ENCODE data around the gene DLX3.
"Not testable (repeated sequence)": the region's sequence is repeated elsewhere in the genome, so short reads cannot be mapped to it uniquely, and the experiment has no call there.

DLX3 gene

DNA sequence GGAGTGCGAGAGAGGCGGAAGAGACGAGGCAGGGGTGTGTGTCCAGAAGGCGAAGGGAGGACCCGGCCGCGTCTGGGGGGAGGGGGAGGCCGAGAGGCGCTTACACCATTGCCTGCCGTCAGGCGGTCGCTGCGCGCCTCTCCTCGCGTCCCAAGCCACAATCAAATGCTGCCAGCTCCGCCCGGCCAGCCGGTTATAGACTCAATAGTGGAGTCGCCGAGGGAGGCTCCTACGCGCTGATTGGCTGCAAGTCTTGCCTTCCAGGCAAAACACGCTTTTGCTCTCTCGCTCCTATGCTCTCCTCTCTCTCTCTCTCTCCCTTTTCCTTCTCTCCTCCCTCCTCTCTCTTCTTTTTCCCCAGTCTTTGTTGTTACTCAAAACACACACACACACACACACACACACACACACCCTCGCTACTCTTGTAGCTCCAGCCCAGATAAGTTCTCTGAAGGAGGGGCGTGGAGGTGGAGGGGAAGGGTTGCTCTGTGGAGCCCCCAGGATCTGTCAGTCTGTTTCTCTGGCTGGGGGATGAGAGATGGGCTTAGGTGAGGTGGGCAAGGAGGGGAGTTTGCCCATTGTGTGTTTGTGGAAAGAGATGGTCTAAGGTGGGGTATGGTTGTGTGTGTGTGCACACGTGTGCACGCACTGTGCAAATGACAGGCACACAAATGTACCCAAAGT, at the start of gene DLX3:
Gene DLX3, minus strand, starts transcription at position 170 of the 684 bp plus-strand sequence. CDS start 226 bp downstream, outside the sequence.
- no peak for DNase-seq (ENCODE audit: low read depth in 2 of 2)

DNA sequence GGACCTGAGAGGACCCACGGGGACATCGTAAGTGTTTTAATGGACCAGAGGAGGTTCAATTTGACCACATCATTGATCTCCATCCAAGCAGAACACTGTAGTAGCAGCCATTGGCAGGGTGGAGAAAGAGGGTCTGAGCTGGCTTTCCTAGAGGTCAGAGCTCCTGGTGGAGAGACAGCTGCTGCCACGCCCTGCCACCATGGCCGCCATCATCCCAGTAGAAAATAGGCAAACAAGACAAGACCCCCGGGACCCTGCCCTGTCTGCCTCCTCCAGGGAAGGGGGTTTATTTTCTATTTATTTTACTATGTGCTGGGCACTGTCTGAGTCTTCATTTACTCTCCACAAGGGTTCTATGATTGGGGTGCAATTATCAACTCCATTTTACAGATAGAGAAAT, 49.5 kb upstream of the DLX3 start:
- no peak for DNase-seq (ENCODE audit: low read depth in 2 of 2)

- DNase-seq (ENCODE audit: low read depth in 2 of 2), result no peak
These were observed 48.5 kb upstream of the DLX3 start for GRCh38 chr17:50043290-50044148.

DNA sequence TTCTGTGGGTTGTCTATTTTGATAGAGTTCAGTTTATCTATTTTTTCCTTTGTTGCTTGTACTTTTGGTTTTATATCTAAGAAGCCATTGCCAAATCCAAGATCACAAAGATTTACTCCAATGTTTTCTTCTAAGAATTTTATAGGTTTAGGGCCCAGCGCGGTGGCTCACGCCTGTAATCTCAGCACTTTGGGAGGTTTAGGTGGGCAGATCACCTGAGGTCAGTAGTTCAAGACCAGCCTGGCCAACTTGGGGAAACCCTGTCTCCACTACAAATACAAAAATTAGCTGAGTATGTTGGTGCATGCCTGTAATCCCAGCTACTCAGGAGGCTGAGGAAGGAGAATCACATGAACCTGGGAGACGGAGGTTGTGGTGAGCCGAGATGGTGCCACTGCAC, 47.2 kb upstream of the DLX3 start:
- no peak for DNase-seq (ENCODE audit: low read depth in 2 of 2)

GRCh38 chr17:50040496-50040895, 45.5 kb upstream of the DLX3 start:
- DNase-seq (ENCODE audit: low read depth in 2 of 2), result not testable (repeated sequence)

DNA sequence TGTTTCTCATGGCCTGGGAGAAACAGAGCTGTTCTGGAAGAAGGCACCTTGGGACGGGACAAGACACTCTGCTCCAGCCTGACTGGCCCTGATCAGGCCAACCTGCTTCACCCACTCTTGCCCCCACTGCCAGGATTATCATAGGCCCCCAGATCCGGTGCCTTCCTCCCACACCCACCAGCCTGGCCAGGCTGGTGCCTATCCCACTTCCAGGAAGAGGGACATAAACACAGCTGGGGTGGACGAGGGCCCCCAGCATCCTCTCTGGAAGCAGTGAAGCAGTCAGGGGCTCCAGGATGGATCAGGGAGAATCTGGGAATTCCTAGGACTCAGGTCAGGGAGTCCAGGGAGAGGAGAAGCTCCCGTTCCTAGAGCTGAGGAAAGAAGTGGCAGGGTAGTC, 44.0 kb upstream of the DLX3 start:
- DNase-seq (ENCODE audit: low read depth in 2 of 2), result no peak

GRCh38 chr17:50037321-50038107, 42.5 kb upstream of the DLX3 start:
- DNase-seq (ENCODE audit: low read depth in 2 of 2), result no peak

DNA sequence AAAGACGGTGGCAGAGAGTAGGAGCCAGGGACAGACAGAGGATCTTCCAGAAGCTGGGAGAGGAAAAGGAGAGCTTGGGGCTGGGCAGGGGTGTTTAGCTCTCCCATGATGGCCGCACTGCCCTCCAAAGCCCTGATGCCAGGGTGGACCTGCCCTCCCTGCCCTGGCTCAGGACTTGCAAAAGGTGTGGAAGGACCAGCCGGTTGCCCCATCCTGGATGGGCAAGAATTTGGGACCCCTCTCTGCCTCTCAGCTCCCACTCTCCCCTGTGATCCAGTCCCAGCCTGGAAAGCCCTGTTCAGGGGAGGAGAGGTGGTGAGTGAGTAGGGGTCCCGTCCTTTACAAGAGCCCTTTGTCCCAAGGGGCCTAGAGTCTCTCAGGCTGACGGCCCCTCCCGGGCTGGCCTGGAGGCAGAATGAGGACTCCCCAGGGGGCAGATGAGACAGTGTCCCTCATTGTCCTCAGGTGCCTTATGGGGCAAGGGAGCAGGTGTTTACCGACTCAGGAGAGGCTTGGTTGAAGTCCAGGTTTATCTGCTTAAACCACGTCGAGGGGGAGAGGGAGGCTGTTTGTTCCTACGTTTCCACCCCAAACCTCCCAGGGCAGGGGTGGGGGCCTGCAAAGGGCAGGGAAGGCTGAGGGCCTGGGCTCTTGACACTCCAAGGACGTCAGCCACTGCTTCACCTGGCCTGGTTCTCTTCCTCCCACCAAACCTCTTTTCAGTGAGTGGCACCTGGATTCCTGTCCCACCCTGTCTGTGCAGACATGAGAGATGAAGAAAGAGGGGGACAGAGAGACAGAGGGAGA, 41.6 kb upstream of the DLX3 start:
- no peak for DNase-seq (ENCODE audit: low read depth in 2 of 2)

- no peak for DNase-seq (ENCODE audit: low read depth in 2 of 2)
These were observed 40.9 kb upstream of the DLX3 start for GRCh38 chr17:50035945-50036344.

GRCh38 chr17:50035421-50035879, 40.4 kb upstream of the DLX3 start:
- no peak for DNase-seq (ENCODE audit: low read depth in 2 of 2)

DNA sequence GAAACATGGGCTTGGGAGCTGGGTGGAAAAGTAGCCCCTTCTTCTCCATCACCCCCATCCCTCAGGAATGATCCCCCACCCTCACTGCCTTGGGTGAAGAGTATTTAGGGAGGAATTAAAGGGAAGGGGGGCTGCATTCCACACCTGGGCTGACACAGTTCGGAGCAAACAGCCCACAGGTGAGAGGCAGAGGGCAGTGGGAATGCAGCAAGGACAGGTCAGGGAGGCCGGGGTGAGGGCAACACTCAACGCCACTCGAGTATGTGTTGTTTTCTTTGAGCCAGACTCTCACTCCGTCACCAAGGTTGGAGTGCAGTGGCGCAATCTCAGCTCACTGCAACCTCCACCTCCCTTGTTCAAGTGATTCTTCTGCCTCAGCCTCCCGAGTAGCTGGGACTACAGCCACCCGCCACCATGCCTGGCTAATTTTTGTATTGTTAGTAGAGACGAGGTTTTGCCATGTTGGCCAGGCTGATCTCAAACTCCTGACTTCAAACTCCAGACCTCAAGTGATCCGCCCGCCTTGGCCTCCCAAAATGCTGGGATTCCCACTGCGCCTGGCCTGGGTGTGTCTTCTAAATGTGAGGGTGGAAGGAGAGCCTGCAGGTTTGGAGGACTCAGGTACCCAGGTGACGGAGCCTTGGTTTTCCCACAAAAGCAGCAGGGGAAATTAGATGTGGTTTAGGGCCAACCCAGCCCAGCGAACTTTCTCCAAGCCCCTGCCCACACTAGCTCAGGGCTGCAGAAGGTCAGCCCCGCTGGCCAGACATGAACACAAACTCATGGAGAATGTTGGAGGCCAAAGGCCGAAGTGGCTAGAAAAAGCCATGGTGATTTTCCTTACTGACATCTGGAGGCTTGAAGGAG, 39.7 kb upstream of the DLX3 start:
- DNase-seq (ENCODE audit: low read depth in 2 of 2), result no peak

DNA sequence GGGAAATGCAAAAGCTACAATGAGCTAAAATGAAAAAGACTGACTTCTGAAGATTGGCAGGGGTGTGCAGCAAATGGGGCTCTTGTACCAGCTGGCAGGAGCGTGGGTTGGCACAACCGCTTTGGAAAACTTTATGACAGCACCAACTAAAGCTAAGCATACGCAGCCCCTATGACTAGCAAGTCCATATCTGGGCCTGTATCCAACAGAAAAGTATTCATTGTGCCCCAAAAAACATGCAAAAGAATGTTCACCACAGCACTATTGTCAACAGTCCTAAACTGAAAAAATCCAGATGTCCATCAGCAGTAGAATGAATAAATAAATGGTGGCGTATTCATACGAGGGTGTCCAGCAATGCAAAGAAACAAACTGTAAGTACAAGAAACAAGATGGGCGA, 38.3 kb upstream of the DLX3 start:
- no peak for DNase-seq (ENCODE audit: low read depth in 2 of 2)

GRCh38 chr17:50029185-50029584, 34.2 kb upstream of the DLX3 start:
- DNase-seq (ENCODE audit: low read depth in 2 of 2), result no peak

DNA sequence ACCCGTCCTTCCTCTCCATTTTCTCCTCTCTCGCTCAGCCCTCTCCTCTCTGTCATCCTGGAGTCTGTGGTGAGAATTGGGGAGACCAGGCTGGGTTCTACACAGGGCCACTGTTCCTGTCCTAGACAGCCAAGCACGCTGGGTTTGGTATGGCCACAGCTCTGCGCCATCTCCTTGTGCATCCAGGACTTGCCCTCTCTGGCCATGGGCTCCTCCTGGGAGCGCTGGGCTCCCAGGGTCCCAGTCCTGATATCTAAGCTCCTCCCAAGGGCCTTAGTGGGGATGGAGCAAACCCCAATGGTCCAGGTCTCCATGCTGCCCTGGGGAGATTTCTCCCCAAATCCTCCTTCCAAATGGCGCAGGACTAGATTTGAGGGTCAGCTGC, 33.7 kb upstream of the DLX3 start:
- DNase-seq (ENCODE audit: low read depth in 2 of 2), result no peak

DNA sequence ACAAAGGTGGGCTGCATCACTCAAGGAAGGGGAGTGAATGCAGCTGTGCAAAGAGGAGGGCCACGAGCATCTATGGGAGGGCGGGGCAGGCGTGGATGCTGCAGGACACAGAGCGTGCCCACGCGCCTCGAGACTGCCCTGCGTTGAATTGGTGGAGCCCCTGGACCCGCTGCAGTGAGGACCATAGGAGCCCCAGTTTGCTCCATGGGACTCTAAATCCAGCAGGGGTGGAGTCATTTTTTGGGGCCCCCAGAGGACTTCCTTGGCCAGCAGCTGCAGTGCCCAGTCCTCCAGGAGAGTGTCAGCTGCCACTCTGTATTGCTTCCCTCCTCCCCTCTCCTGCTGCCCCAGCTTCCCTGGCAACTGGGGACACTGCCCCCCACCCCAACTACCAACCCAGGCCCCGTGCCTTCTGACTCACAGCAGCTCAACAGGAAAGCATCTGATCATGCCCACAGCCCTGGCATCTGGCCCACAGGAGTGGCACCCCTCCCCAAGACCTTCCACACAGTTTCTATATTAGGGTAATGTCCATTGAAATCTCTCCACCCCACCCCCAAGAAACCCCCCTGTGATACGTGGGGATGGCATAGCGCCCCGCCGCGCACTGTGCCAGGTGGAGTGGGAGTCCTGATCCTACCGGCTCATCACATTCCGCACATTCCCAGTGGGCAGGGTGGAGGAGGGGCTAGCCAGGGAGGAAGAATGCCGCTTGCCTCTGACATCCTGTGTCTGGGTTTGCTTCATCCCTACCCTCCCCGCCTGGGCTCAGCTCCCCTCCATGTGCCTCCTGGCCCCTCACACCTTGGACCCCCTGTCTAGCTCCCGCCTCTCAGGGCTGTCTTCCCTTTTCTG, 33.1 kb upstream of the DLX3 start:
- DNase-seq (ENCODE audit: low read depth in 2 of 2), result no peak

GRCh38 chr17:50027172-50027880, 32.3 kb upstream of the DLX3 start:
- DNase-seq (ENCODE audit: low read depth in 2 of 2), result no peak

DNA sequence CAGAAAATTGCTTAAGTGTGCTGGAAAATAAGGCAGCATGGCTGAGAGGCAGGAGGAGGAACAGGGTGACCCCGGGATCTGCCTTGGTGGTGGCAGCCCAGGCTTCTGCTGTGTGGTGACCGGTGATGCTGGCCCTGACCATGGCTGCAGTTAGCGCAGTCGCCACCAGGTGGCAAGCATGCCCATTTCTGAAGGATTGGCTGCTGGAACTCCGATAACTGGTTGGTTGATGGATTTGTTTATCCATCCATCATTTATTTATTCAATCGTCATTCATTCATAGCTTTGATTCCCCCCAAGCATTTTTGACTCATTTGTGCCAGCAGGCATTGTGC, 31.8 kb upstream of the DLX3 start:
- peak; percentile 55 to 73 for DNase-seq (ENCODE audit: low read depth in 2 of 2)

- no peak for DNase-seq (ENCODE audit: low read depth in 2 of 2)
These were observed 31.1 kb upstream of the DLX3 start for GRCh38 chr17:50026046-50026675.

DNA sequence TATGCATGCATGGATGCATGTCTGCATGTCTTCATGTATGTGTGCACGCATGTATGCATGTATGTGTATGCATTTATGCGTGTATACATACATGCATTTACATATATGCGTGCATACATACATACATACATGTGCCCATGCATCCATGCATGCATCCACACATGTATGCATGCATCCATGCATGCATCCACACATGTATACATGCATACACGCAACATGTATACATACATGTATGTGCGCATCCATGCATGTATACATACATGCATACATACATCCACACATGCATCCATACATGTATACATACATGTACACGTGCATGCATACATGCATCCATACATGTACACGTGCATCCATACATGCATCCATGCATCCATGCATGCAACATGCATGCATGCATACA, 29.8 kb upstream of the DLX3 start:
- no peak for DNase-seq (ENCODE audit: low read depth in 2 of 2)
